GM21528 (cell line): ENCODE measurements around the gene GABRB2.

Experiments used
- ATAC-seq: cut with Tn5 transposase; IDR thresholded peaks from one replicate; pipeline ENCODE4 v1.9.1; 2021; ENCODE audit warnings: mild to moderate bottlenecking, moderate library complexity; ENCODE audit not compliant: unreplicated experiment, low FRiP score

The GABRB2 gene

GRCh38 chr5:161481922-161482321 lies 64.6 kb downstream of the GABRB2 start:
- no peak for ATAC-seq

GRCh38 chr5:161471211-161471950 lies 75.1 kb downstream of the GABRB2 start:
- no peak for ATAC-seq

GRCh38 chr5:161467703-161468102 lies 78.8 kb downstream of the GABRB2 start:
- no peak for ATAC-seq

- ATAC-seq, result no peak
Measured at GRCh38 chr5:161460741-161461140, 85.8 kb downstream of the GABRB2 start.

- ATAC-seq, result no peak
Measured at GRCh38 chr5:161446655-161447054, 99.9 kb downstream of the GABRB2 start.

- no peak for ATAC-seq
Measured at GRCh38 chr5:161442471-161442870, 104.1 kb downstream of the GABRB2 start.

- ATAC-seq, result no peak
Measured at GRCh38 chr5:161432798-161433197, 113.7 kb downstream of the GABRB2 start.

GRCh38 chr5:161431963-161432362 lies 114.6 kb downstream of the GABRB2 start:
- ATAC-seq, result no peak

- ATAC-seq, result no peak
Measured at GRCh38 chr5:161421067-161421466, 125.5 kb downstream of the GABRB2 start.

GRCh38 chr5:161420521-161420920 lies 126.0 kb downstream of the GABRB2 start:
- no peak for ATAC-seq

GRCh38 chr5:161414896-161415295 lies 131.6 kb downstream of the GABRB2 start:
- no peak for ATAC-seq

GRCh38 chr5:161414037-161414436 lies 132.5 kb downstream of the GABRB2 start:
- no peak for ATAC-seq

- no peak for ATAC-seq
Measured at GRCh38 chr5:161412792-161413191, 133.7 kb downstream of the GABRB2 start.

- ATAC-seq, result no peak
Measured at GRCh38 chr5:161411156-161411555, 135.4 kb downstream of the GABRB2 start.

- no peak for ATAC-seq
Measured at GRCh38 chr5:161410640-161411039, 135.9 kb downstream of the GABRB2 start.

- no peak for ATAC-seq
Measured at GRCh38 chr5:161409471-161409870, 137.1 kb downstream of the GABRB2 start.

- ATAC-seq, result no peak
Measured at GRCh38 chr5:161406880-161407279, 139.6 kb downstream of the GABRB2 start.

GRCh38 chr5:161403996-161404395 lies 142.5 kb downstream of the GABRB2 start:
- no peak for ATAC-seq

GRCh38 chr5:161403121-161403520 lies 143.4 kb downstream of the GABRB2 start:
- no peak for ATAC-seq

- ATAC-seq, result no peak
Measured at GRCh38 chr5:161400583-161400982, 145.9 kb downstream of the GABRB2 start.

- ATAC-seq, result no peak
Measured at GRCh38 chr5:161399996-161400562, 146.4 kb downstream of the GABRB2 start.

- ATAC-seq, result no peak
Measured at GRCh38 chr5:161397448-161397847, 149.1 kb downstream of the GABRB2 start.
